OCI-M2 (cell line): ENCODE data around the gene UNKL.
"Not testable (repeated sequence)": the region's sequence is repeated elsewhere in the genome, so short reads cannot be mapped to it uniquely, and the experiment has no call there.

Experiments
- DNase-seq: peaks from one replicate; lab custom pipeline; 2025; ENCODE audit not compliant: unreplicated experiment; lab: John Stamatoyannopoulos, UW

UNKL gene

DNA sequence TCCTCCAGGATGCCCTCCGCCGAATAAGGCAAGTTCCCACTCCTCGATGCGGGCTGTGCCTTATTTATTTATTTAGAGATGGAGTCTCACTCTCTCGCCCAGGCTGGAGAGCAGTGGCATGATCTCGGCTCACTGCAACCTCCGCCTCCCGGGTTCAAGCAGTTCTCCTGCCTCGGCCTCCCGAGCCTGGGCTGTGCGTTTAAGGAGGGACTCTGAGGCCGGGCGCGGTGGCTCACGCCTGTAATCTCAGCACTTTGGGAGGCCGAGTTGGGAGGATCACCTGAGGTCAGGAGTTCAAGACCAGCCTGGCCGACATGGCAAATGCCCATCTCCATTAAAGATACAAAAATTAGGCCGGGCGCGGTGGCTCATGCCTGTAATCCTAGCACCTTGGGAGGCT lies 86.4 kb downstream of the UNKL start:
- not testable (repeated sequence) for DNase-seq

- no peak for DNase-seq
Measured at GRCh38 chr16:1327619-1327947, 86.9 kb downstream of the UNKL start.

DNA sequence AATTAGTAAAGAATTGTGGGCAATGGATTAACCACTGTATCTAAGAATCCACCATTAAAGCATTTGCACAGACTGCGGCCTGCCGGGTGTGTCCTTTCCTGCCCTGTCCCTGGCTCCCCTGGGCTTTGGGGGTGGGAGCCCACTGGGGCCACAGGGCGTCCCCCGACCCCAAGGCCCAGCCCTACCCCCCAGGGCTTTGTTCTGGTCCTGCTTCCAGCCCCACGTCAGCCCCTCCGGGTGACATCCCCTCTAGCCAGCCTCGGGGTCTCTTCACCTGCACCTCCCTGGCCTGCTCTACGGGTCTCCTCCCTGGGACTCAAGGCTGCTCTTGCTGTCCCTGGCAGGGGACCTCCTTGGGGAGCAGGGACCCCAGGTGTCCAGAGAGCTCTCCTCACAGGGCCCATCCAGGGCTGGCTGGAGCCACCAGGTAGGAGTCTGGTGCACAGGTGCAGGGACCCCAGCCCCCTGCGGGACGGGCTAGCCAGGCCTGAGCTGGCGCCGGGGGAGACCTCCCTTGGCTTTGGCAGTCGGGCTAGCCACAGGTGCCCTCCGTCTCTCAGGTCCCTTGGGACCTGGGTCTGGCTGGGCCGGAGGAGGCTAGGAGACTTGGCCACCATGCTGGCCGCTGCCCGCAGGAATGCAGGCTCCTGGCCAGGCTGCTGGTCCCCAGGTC lies 87.4 kb downstream of the UNKL start:
- DNase-seq: no peak

GRCh38 chr16:1326391-1326790 lies 88.1 kb downstream of the UNKL start:
- no peak for DNase-seq

GRCh38 chr16:1325673-1326371 lies 88.7 kb downstream of the UNKL start:
- no peak for DNase-seq

DNA sequence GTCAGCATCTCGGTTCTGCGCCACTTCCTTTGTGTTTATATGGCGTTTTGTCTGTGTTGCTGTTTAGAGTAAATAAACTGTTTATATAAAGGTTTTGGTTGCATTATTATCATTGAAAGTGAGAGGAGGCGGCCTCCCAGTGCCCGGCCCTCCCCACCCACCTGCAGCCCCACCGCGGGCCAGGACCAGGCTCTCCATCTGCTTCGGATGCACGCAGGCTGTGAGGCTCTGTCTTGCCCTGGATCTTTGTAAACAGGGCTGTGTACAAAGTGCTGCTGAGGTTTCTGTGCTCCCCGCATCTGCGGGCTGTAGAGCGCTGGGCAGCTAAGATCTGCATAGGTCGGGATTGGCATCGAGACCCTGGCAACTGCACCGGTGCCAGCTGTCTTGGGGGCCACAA lies 89.2 kb downstream of the UNKL start:
- DNase-seq: no peak

GRCh38 chr16:1324286-1324826 lies 90.1 kb downstream of the UNKL start:
- no peak for DNase-seq

DNA sequence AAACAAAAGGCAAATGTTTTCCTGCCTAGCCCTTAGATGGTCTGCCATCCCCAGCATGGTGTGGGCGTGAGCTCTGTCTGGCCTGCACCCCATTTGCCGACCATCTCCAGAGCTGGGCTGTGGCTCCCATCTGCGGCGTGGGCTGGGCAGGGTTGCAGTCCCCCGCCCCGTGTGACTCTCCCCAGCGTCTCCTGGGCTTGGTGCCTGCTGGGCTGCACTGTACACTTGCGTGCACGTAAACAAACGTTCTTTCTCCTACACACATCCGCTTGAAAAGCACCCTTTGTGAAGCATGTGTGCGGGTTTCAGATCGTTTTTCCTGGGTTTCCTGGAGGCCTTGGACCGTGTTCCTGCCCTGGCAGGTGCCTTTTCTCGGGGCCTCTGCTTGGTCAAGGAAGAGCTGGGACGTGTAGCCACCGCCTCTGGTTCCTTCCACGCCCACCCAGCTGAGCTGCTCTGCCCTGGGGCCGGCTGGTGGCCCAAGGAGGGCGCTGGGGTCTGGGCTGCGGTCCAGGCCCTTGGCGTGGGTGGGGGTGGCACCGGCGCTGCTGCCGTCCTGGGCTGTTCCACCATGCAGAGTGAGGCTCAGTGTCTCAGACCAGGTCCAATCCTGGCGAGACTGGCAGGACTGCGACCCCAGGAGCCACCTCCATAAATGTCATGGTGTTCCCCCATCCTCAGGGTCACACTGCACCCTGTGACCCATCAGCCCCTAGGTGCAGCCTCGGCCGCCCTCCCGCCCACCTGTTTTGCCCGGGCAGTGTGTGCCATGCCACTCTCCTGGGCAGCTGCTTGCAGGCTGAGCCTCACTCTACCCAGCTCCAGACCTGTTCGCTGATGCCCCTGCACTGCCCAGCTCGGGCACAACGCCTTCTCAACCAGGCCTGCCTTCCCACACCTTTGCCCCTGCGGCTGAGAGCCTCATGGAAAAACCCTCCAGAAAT lies 90.9 kb downstream of the UNKL start:
- DNase-seq: no peak

DNA sequence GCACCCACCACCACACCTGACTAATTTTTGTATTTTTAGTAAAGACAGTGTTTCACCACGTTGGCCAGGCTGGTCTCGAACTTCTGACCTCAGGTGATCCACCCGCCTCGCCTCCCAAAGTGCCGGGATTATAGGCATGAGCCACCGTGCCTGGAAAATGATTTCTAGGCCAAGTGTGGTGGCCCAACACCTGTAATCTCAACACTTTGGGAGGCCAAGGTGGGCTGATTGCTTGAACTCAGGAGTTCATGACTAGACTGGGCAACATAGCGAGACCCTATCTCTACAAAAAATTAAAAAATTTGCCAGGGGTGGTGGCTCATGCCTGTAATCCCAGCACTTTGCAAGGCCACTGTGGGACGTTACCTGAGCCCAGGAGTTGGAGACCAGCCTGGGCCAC lies 92.1 kb downstream of the UNKL start:
- DNase-seq: no peak

DNA sequence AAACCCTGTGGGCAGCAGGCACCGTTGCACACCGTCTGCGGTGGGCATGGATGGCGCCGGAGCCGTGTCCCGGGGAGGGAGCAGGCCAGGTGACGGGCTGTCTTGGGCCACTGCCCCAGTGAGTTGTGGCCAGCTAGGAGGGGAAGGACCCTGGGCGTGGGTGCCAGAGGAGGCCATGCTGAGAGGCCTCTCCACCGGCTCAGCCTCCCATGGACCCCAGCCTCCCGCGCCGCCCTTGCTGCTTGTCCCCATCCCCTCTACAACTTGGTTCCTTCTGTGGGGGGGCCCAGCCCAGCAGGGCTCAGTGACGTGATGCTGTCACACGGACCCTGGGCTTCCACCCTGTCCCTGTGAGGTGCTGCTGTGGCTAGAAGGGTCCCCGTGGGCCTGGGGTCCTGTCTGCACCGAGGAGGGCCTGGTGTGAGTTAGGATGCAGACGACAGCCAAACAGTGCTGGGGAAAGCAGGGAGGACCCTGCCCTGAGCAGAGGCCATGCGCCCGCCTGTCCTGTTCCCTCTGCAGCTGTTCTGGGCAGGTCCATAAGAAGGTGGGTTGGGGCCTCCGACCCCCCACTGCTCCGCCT lies 93.8 kb downstream of the UNKL start:
- DNase-seq: no peak

DNA sequence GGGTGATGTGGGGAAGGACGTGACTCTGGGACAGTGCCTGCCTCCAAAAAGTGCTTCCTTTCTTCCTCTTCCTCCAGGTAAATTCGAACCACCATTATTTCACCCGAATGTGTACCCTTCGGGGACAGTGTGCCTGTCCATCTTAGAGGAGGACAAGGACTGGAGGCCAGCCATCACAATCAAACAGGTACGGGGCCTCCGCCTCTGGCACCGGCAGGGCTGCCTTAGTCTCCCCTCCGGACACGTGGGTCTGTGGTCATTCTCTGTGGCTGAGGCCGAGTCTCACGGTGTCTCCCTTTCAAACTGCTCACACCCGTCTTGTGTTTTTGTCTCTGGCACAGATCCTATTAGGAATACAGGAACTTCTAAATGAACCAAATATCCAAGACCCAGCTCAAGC lies 94.4 kb downstream of the UNKL start:
- no peak for DNase-seq

DNA sequence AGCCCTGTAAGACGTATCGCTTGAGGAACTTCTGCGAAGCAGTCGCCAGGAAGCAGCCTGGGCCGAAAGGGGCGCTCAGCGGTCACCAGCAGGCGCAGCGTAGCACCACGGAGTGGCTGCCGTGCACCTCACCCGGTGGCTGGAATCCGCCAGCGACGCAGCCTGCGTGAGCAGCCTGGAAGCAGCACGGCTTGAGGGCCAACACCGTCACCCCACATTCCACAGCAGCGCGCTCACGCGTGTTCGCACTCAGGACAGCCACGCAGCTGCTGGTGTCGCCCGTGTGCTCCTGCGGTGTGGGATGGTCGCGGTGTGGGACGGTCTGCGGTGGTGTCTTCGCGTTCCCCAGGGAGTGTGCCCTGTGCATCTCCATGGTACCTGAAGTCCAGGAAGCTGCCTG lies 95.5 kb downstream of the UNKL start:
- DNase-seq: no peak

DNA sequence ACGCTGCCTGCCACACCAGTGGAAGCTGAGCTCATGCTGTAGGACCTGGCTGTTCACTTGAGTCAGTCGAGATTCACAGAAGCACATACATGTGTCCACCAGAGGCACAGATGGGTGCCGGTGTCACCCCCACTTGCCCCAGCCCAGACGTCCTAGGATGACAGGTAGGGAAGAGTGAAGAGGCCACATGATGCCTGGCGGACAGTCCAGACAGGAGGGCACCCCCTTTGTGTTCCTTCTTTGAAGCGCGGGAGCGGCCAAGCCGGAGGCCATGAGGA lies 96.3 kb downstream of the UNKL start:
- no peak for DNase-seq

DNA sequence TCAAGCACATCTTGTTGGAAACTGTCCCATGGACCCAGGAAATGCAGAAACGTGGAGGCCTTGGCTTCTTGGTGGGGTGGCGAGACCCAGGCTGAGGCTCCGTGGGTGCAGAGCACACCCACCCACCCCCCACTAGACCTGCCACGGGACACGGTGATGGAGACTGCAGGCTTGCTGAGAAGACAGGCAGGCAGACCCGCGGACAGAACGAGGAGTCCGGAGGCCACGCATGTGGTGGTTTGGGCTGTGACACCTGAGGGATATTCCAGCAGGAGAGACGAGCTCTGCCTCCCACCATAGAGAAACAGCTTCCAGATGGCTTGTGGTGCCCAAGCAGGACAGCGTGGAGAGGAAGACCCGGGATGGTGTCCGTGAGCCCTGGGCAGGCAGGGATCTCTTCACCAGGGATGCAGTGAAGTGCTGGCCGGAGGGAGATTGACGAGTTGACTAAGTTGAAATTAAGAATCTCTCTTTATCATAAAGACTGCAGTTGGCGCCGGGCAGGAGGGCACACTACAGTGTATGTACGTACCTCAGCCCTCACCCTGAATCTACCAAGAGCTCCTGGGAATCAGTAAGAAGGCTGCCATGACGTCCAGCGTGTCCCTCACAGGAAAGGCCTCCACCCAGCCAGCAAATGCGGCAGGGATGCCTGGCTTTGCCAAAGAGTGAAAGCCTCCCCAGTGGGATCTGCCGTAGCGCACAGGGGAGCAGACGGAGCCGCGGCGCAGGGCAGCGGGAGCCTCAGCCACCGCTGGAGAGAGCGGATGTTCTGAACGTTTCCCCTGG lies 96.8 kb downstream of the UNKL start:
- no peak for DNase-seq

DNA sequence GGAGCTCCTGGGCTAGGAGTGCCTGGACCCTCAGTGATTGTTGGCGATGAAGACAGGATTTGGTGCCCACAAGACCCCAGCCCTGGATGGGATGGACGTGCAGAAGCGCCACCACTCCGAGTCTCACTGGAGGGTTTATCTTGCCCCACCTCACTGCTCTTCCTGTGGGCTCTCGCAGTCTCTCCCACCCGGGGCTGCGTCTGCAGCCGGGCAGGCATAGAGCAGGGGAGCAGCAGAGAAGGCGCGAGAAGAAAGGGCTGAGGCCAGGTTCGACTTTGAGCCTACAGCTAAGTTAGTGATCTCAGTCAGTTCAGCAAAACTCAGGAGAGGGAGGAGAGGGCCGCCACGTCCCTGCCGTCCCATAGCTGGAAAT lies 98.5 kb downstream of the UNKL start:
- no peak for DNase-seq

- DNase-seq: no peak
Measured at GRCh38 chr16:1315081-1316032, 99.1 kb downstream of the UNKL start.

GRCh38 chr16:1314399-1315068 lies 100.0 kb downstream of the UNKL start:
- no peak for DNase-seq

- DNase-seq: no peak
Measured at GRCh38 chr16:1313721-1314369, 100.7 kb downstream of the UNKL start.
